K562 (cell line): ENCODE data around the gene LIX1.

ENCODE experiments used
- ESRRA ChIP-seq: fragments of 450-650 bp; IDR thresholded peaks from 2 replicates; pipeline ENCODE4 v1.6.1; 2014; ENCODE audit warnings: low read depth, mild to moderate bottlenecking, moderate library complexity, borderline replicate concordance
- MAFK ChIP-seq: IDR thresholded peaks from 2 replicates; pipeline ENCODE4 v1.6.1; 2011; ENCODE audit warnings: low read length, improper control_type of control experiment
- MXI1 ChIP-seq: IDR thresholded peaks from 2 replicates; pipeline ENCODE4 v1.6.1; 2011; ENCODE audit warnings: low read depth, mild to moderate bottlenecking, improper control_type of control experiment, low read length
- MYNN ChIP-seq, 2 experiments: sonication (generic); formaldehyde crosslinking in 1 of 2; IDR thresholded peaks; 2 replicates each; pipeline versions ENCODE4 v1.5.0 to v1.6.1; 2016 to 2020; ENCODE audit warnings: antibody characterized with exemption in 1 of 2, missing genetic modification reagents in 1 of 2
- POLR3A ChIP-seq: IDR thresholded peaks from 2 replicates; pipeline ENCODE4 v1.6.1; 2011; ENCODE audit warnings: borderline replicate concordance, mild to moderate bottlenecking, moderate library complexity; ENCODE audit not compliant: insufficient read length, insufficient read depth; ENCODE audit errors: extremely low read depth
- SIN3A ChIP-seq, 2 experiments: fragments of 150-350 bp in 1 of 2; IDR thresholded peaks; 2 replicates each; pipeline ENCODE4 v1.6.1; 2011 to 2016; ENCODE audit warnings: borderline replicate concordance in 2 of 2, low read depth in 2 of 2, low read length in 2 of 2, mild to moderate bottlenecking in 2 of 2, moderate library complexity in 2 of 2; ENCODE audit not compliant: control insufficient read depth in 1 of 2
- SRF ChIP-seq, 2 experiments: fragments of 250-450, 450-650 bp in 1 of 2; sonication (Bioruptor Pico) in 1 of 2; sonication (generic) in 1 of 2; formaldehyde crosslinking; IDR thresholded peaks; 2 replicates each; pipeline versions ENCODE4 v1.5.0 to v1.5.1; 2020 to 2022; ENCODE audit warnings: mild to moderate bottlenecking in 1 of 2, missing genetic modification reagents in 1 of 2
- ZNF707 ChIP-seq: fragments of 250-450 bp; sonication (Bioruptor Pico); conservative IDR thresholded peaks from 2 replicates; pipeline ENCODE4 v1.8.0; 2022; ENCODE audit warnings: inconsistent platforms, mild to moderate bottlenecking, moderate library complexity
- TF ChIP-seq, protein P1 (sequence below): fragments of 450-650 bp; conservative IDR thresholded peaks from 2 replicates; pipeline ENCODE4 v1.6.1; 2016; ENCODE audit warnings: missing genetic modification characterization, low read depth, mild to moderate bottlenecking, missing compliant biosample characterization, moderate library complexity
- TF ChIP-seq, protein P2 (sequence below): sonication (generic); formaldehyde crosslinking; IDR thresholded peaks from 2 replicates; pipeline ENCODE4 v1.9.0; 2022; ENCODE audit warnings: mild to moderate bottlenecking, missing genetic modification reagents
- TF ChIP-seq, protein P3 (sequence below), 3 experiments: IDR thresholded peaks in 2 of 3; conservative IDR thresholded peaks in 1 of 3; 2 replicates each; pipeline ENCODE4 v1.5.1; 2011 to 2012; ENCODE audit warnings: low read length in 3 of 3, mild to moderate bottlenecking in 3 of 3, control low read depth in 2 of 3, improper control_type of control experiment in 1 of 3, inconsistent platforms in 1 of 3, low read depth in 1 of 3, mixed read lengths in 1 of 3, moderate library complexity in 1 of 3; ENCODE audit not compliant: insufficient read depth in 2 of 3

DNA sequence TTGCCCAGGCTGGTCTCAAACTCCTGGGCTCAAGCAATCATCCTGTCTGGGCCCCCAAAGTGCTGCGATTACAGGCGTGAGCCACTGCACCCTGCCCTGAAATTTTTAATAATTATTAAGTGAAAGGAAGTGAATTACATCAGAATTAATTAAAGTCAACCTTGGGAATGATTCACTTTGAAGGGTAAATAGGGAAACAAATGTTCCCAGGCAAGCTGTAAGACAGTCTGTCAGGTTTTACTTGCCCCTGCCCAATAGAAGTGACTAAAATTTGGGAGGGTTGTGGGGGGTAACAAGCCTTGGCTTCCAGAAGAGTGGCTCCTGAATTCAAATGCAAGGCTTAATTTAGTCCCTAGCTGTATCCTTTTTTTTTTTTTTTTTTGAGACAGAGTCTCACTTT lies 1.3 kb upstream of the LIX1 start:
- TF ChIP-seq MXI1 = no peak
- no peak for TF ChIP-seq ESRRA
- TF ChIP-seq, protein P1, sequence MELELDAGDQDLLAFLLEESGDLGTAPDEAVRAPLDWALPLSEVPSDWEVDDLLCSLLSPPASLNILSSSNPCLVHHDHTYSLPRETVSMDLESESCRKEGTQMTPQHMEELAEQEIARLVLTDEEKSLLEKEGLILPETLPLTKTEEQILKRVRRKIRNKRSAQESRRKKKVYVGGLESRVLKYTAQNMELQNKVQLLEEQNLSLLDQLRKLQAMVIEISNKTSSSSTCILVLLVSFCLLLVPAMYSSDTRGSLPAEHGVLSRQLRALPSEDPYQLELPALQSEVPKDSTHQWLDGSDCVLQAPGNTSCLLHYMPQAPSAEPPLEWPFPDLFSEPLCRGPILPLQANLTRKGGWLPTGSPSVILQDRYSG (tag) = no peak
- TF ChIP-seq, protein P2, sequence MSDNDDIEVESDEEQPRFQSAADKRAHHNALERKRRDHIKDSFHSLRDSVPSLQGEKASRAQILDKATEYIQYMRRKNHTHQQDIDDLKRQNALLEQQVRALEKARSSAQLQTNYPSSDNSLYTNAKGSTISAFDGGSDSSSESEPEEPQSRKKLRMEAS (CRISPR knock-in tag) = no peak
- no peak for TF ChIP-seq MAFK
- no peak for TF ChIP-seq SRF (CRISPR knock-in tag; IDR thresholded peaks at IDR 0.05)
- no peak for TF ChIP-seq ZNF707 (CRISPR knock-in tag)
- TF ChIP-seq SIN3A (IDR thresholded peaks at IDR 0.05; ENCODE audit: borderline replicate concordance in 2 of 2, control insufficient read depth in 1 of 2, low read depth in 2 of 2, low read length in 2 of 2) = no peak
- TF ChIP-seq, protein P3, sequence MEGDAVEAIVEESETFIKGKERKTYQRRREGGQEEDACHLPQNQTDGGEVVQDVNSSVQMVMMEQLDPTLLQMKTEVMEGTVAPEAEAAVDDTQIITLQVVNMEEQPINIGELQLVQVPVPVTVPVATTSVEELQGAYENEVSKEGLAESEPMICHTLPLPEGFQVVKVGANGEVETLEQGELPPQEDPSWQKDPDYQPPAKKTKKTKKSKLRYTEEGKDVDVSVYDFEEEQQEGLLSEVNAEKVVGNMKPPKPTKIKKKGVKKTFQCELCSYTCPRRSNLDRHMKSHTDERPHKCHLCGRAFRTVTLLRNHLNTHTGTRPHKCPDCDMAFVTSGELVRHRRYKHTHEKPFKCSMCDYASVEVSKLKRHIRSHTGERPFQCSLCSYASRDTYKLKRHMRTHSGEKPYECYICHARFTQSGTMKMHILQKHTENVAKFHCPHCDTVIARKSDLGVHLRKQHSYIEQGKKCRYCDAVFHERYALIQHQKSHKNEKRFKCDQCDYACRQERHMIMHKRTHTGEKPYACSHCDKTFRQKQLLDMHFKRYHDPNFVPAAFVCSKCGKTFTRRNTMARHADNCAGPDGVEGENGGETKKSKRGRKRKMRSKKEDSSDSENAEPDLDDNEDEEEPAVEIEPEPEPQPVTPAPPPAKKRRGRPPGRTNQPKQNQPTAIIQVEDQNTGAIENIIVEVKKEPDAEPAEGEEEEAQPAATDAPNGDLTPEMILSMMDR (IDR thresholded peaks at IDR 0.05 in 2 of 3, conservative IDR thresholded peaks at IDR 0.05 in 1 of 3; ENCODE audit: insufficient read depth in 2 of 3, low read depth in 1 of 3, low read length in 3 of 3) = no peak
- no peak for TF ChIP-seq MYNN (IDR thresholded peaks at IDR 0.05)
- no peak for TF ChIP-seq MYNN (CRISPR knock-in tag; IDR thresholded peaks at IDR 0.05)
- TF ChIP-seq POLR3A = no peak
